Transverse colon (tissue), 4 donors: ENCODE results near the gene SNX25.

Experiments used
- CTCF ChIP-seq, 5 experiments: fragments of 200-600 bp in 3 of 5; fragments of 450-650 bp in 2 of 5; sonication (generic) in 3 of 5; IDR thresholded peaks; 1 replicate in 2 of 5; 2 replicates in 3 of 5; pipeline ENCODE4 v1.5.1; 2016 to 2017; ENCODE audit warnings: antibody characterized with exemption in 5 of 5, inconsistent platforms in 3 of 5, mild to moderate bottlenecking in 2 of 5, moderate library complexity in 1 of 5
- POLR2AphosphoS5 ChIP-seq, 3 donors: sonication (generic); formaldehyde crosslinking; IDR thresholded peaks; one replicate each; pipeline ENCODE4 v1.6.1; 2016; ENCODE audit warnings: antibody characterized with exemption in 3 of 3

DNA sequence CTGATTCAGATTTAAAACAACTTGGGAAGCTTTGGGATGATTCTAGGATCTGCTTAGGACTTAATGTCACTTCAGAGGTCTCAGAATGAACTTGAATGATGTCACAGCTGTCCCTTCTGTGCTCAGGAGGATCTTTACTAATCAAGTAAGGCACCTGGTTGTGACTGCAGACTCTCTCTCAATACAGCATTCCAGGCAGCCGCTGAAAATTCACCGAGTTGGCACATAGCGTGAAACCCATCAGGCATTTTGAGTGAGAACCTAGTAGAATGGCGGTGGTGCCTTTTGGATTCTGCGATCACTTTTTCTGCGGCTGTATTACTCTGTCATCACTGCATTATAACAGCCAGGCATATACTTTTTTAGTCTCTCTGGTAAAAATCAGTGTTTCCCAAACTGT lies 16.5 kb downstream of the SNX25 start:
- TF ChIP-seq CTCF (IDR thresholded peaks at IDR 0.05) (no peak), POLR2AphosphoS5 (IDR thresholded peaks at IDR 0.05) (no peak)
